ENCODE results near the gene PCYOX1L. TPM values are rescaled to one million over a fixed set of nuclear protein-coding genes. Genes with fewer than 3 reads are reported as not detected.

Gene PCYOX1L
- polyA plus RNA-seq, 2 donors: 2.7 to 5.7 TPM

DNA sequence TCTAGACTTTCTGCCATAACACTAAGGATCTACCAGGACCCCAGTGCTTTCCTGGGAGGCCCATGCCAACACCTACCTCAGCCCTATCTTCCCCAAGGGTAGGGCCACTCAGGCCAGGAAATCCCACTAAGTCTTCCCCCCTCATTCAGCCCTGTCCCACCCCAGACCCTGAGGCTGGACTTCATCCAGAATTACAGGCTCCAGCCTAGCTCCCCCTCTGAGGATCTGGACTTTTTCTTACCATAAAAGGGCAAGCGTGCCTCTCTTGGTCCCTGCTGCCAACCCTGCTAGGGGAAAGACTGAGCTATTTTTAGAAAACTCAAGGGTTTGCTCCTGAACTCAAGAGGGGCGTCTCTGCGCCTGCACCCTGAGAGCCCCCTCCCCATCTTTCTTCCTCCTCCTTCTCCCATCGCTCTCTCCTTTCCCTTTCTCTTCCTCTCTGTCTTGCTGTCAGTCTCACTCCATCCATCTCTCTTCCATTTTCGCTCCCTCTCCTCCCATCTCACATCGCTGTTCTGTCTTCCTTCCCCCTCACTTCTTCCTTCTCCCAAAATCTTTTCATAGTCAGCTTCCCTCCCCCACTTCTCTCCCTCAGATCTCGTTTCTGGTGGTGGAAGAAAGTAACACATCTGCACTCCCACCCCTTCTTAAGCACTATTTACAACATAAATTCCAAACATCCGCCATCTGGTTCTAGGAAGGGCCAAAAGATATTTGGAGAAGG, 59.3 kb downstream of the PCYOX1L start:
- no peaks in the 10 kb centered on the region for H3K27me3 ChIP-seq (ENCODE audit: control insufficient read depth in 1 of 2, insufficient read depth in 2 of 2, low read length in 2 of 2)
- no peaks in the 10 kb centered on the region for H3K36me3 ChIP-seq (ENCODE audit: control insufficient read depth in 2 of 2, insufficient read depth in 2 of 2, low read length in 1 of 2)
- H3K9me3 ChIP-seq (ENCODE audit: control insufficient read depth in 2 of 2, insufficient read depth in 1 of 2, low read depth in 1 of 2, low read length in 1 of 2): no peaks in the 10 kb centered on the region
- H3K27ac ChIP-seq (ENCODE audit: low read depth in 2 of 2, low read length in 1 of 2): peak overlapping the region; percentile 62 to 88
- no peak overlapping the region for H3K4me3 ChIP-seq (ENCODE audit: low read depth in 1 of 2, low read length in 2 of 2)
- WGBS, 2 donors: 56 to 57% methylated on average over 8 of the region's 8 CpGs
- no peaks in the 10 kb centered on the region for H3K4me1 ChIP-seq (ENCODE audit: control insufficient read depth in 2 of 2, insufficient read depth in 2 of 2, low read length in 1 of 2)

DNA sequence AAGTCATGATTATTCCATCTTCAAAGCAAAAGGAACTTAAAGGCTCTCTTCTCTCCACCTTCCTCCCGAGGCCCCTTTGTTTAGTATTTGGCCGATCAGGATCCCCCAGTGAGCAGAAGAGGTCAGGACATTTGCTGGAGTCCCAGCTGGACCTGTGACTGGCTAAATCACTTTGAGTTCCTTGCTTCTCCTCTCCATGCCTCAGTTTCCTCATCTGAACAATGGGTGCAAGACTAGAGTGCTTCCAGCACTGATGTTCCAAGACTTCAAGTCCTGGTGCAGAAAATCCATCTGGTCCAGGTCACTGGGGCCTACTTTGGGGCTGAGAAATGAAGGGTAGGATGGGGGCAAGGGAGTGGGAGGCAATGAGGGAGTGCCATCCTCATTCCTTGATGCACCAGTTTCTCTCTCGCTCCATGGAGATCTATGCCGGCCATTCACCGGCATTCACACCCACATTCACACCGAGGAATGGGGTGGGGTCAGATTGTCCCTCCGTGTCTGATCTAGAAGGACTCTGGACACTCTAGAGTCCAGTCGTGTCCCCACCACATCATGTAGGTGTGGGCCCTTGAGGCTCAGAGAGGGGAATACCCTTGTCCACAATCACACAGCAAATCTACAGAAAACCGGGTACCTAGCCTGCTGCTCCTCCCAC, 60.0 kb downstream of the PCYOX1L start:
- Histone ChIP-seq H3K27ac (ENCODE audit: low read depth in 2 of 2, low read length in 1 of 2) (peak overlapping the region; percentile 62 to 88), H3K4me3 (ENCODE audit: low read depth in 1 of 2, low read length in 2 of 2) (no peak overlapping the region), H3K27me3 (ENCODE audit: control insufficient read depth in 1 of 2, insufficient read depth in 2 of 2, low read length in 2 of 2) (no peaks in the 10 kb centered on the region), H3K4me1 (ENCODE audit: control insufficient read depth in 2 of 2, insufficient read depth in 2 of 2, low read length in 1 of 2) (no peaks in the 10 kb centered on the region), H3K36me3 (ENCODE audit: control insufficient read depth in 2 of 2, insufficient read depth in 2 of 2, low read length in 1 of 2) (no peaks in the 10 kb centered on the region), H3K9me3 (ENCODE audit: control insufficient read depth in 2 of 2, insufficient read depth in 1 of 2, low read depth in 1 of 2, low read length in 1 of 2) (no peaks in the 10 kb centered on the region)
- WGBS, 2 donors: 71 to 72% methylated on average over 9 of the region's 9 CpGs

DNA sequence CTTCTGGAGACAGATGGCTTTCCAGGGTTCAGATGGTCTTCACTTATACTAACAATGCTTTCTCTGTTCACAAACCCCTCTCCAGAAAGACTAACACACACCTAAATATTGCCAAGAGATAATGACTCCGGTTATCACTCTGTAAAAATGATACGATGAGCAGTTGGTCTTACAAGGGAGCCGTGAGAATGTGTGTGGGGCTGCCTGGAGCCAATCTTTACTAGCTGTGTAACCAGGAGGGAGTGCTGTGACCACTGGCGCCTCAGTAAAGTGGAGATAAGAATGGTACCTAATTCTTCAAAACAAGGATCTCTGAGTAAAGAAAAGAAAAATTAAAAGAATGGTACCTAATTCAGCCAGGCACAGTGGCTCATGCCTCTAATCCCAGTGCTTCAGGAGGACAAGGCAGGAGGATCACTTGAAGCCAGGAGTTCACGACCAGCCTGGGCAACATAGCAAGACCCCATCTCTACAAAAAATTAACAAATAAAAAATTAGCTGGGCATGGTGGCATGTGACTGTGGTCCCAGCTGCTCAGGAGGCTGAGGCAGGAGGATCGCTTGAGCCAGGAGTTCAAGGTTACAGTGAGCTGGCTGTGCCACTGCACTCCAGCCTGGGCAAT, 61.2 kb downstream of the PCYOX1L start:
- Histone ChIP-seq H3K9me3 (ENCODE audit: control insufficient read depth in 2 of 2, insufficient read depth in 1 of 2, low read depth in 1 of 2, low read length in 1 of 2) (no peaks in the 10 kb centered on the region), H3K4me3 (ENCODE audit: low read depth in 1 of 2, low read length in 2 of 2) (no peak overlapping the region), H3K27ac (ENCODE audit: low read depth in 2 of 2, low read length in 1 of 2) (peak overlapping the region; percentile 47 to 62), H3K36me3 (ENCODE audit: control insufficient read depth in 2 of 2, insufficient read depth in 2 of 2, low read length in 1 of 2) (no peaks in the 10 kb centered on the region), H3K27me3 (ENCODE audit: control insufficient read depth in 1 of 2, insufficient read depth in 2 of 2, low read length in 2 of 2) (no peaks in the 10 kb centered on the region), H3K4me1 (ENCODE audit: control insufficient read depth in 2 of 2, insufficient read depth in 2 of 2, low read length in 1 of 2) (peaks cover 0 to 3% of the 10 kb centered on the region in 2 donors)
- 67 to 73% methylated on average over 6 of the region's 6 CpGs for WGBS, 2 donors

Other genes starting within 250 kb of the PCYOX1L start
- 10 to 100 TPM; 17.1 to 56.2 TPM for gene ABLIM3, start 216.6 kb upstream of the PCYOX1L start, polyA plus RNA-seq
- gene AFAP1L1, start 86.2 kb upstream of the PCYOX1L start, polyA plus RNA-seq: 1 to 10 TPM; 2.1 to 2.6 TPM
- 10 to 100 TPM; 18.5 to 78.7 TPM for gene GRPEL2, start 12.5 kb upstream of the PCYOX1L start, polyA plus RNA-seq
- gene IL17B, start 21.2 kb downstream of the PCYOX1L start, polyA plus RNA-seq: 1 to 10 TPM; 1.4 TPM
- gene CSNK1A1, start 193.4 kb downstream of the PCYOX1L start, polyA plus RNA-seq: 10 to 100 TPM; 81.1 to 91.8 TPM
- gene ARHGEF37, start 223.5 kb downstream of the PCYOX1L start, polyA plus RNA-seq: 10 to 100 TPM; 10.6 to 11.6 TPM